Neural progenitor cell (in vitro differentiated cells): ENCODE results near the gene ADRA2C. TPM values are rescaled to one million over a fixed set of nuclear protein-coding genes. Genes with fewer than 3 reads are reported as not detected.
A peak's percentile ranks its signal among the peaks of the same experiment; 100 is the strongest.

ENCODE experiments used
- DNase-seq: peaks from one replicate; pipeline ENCODE4 v3.0.0-alpha.2; 2016; ENCODE audit warnings: low spot score
- H2AFZ ChIP-seq: fragments of 200-600 bp; sonication (generic); replicated peaks from 2 replicates; pipeline ENCODE4 v1.6.1; 2016; ENCODE audit warnings: antibody characterized with exemption
- H3F3A ChIP-seq: fragments of 200-600 bp; sonication (generic); 2 replicates; pipeline ENCODE4 v1.6.1; 2016; ENCODE audit warnings: antibody characterized with exemption, low read depth
- H3K27ac ChIP-seq: fragments of 200-600 bp; sonication (generic); 2 replicates; pipeline ENCODE4 v1.5.1; 2016; ENCODE audit warnings: mild to moderate bottlenecking
- H3K27me3 ChIP-seq: fragments of 200-600 bp; sonication (generic); 2 replicates; pipeline ENCODE4 v1.6.1; 2016; ENCODE audit warnings: mild to moderate bottlenecking, moderate library complexity
- H3K36me3 ChIP-seq: fragments of 200-600 bp; sonication (generic); 2 replicates; pipeline ENCODE4 v1.5.1; 2016
- H3K4me1 ChIP-seq: fragments of 200-600 bp; sonication (generic); 2 replicates; pipeline ENCODE4 v1.6.1; 2016; ENCODE audit warnings: mixed run types
- H3K4me2 ChIP-seq: fragments of 200-600 bp; sonication (generic); 2 replicates; pipeline ENCODE4 v1.6.1; 2016
- H3K4me3 ChIP-seq: fragments of 200-600 bp; sonication (generic); 2 replicates; pipeline ENCODE4 v1.5.1; 2016
- H3K79me2 ChIP-seq: fragments of 200-600 bp; sonication (generic); 2 replicates; pipeline ENCODE4 v1.6.1; 2016; ENCODE audit warnings: low read depth
- H3K9ac ChIP-seq: fragments of 200-600 bp; sonication (generic); 2 replicates; pipeline ENCODE4 v1.6.1; 2016
- H3K9me3 ChIP-seq: fragments of 200-600 bp; sonication (generic); 2 replicates; pipeline ENCODE4 v1.5.1; 2016; ENCODE audit warnings: low read depth
- H4K20me1 ChIP-seq: fragments of 200-600 bp; sonication (generic); 2 replicates; pipeline ENCODE4 v1.6.1; 2016; ENCODE audit warnings: low read depth
- H3K27ac Mint-ChIP-seq: 3 replicates; pipeline ENCODE4 v1.8.0; 2021; ENCODE audit warnings: mixed read lengths
- H3K27me3 Mint-ChIP-seq: 2 replicates; pipeline ENCODE4 v1.8.0; 2022; ENCODE audit warnings: low read depth, mild to moderate bottlenecking, inconsistent platforms, moderate library complexity, mixed read lengths; ENCODE audit not compliant: insufficient read depth
- H3K36me3 Mint-ChIP-seq: 3 replicates; pipeline ENCODE4 v1.8.0; 2021; ENCODE audit warnings: mixed read lengths
- H3K4me1 Mint-ChIP-seq: 3 replicates; pipeline ENCODE4 v1.8.0; 2021; ENCODE audit warnings: mixed read lengths
- H3K4me3 Mint-ChIP-seq: 3 replicates; pipeline ENCODE4 v1.8.0; 2021; ENCODE audit warnings: mild to moderate bottlenecking, moderate library complexity, mixed read lengths
- H3K9me3 Mint-ChIP-seq: 3 replicates; pipeline ENCODE4 v1.8.0; 2020; ENCODE audit warnings: mixed read lengths
- EZH2 ChIP-seq: fragments of 200-600 bp; sonication (generic); IDR thresholded peaks from 2 replicates; pipeline ENCODE4 v1.6.1; 2017; ENCODE audit warnings: antibody characterized with exemption, mild to moderate bottlenecking, moderate library complexity
- EZH2phosphoT487 ChIP-seq: fragments of 200-600 bp; sonication (generic); IDR thresholded peaks from 2 replicates; pipeline ENCODE4 v1.6.1; 2017; ENCODE audit warnings: antibody characterized with exemption
- total RNA-seq: library from RNA; depleted of rRNA; stranded (reverse); fragments of >200 nt; gene quantifications from 2 replicates; pipeline ENCODE4 v1.2.3, GENCODE V29; 2015; ENCODE audit warnings: low replicate concordance
- TF ChIP-seq, protein P1 (sequence below): fragments of 200-600 bp; sonication (generic); IDR thresholded peaks from 2 replicates; pipeline ENCODE4 v1.5.1; 2017; ENCODE audit warnings: antibody characterized with exemption, mild to moderate bottlenecking

The ADRA2C gene
- total RNA-seq, 1 donor from 2014 or later, result 2.5 TPM

DNA sequence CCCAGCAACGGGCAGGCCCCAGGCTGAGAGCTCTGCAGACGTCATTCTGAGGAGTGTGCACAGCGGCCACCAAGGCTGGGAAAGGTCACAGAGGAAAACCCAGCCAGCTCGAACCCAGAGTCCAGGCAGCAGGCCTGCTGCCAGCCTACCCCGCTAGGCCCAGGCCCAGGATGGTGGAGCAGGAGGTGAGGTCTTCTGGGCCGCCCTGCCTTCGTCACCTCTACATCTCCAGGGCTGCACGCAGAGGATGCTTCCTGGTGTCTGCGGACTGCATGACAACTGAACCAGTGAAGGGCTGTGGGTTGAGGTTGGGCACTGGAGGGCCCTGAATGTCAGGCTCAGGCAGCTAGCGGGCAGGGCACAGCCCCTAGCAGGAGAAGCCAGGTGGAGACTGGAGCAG, 5.8 kb upstream of the ADRA2C start:
- Histone ChIP-seq H3K27me3 (peaks cover 26% of the 10 kb centered on the region), H3K9ac (no peak overlapping the region), H3K9me3 (no peaks in the 10 kb centered on the region), H3K4me3 (no peak overlapping the region), H3F3A (peaks cover 9% of the 10 kb centered on the region), H3K36me3 (no peaks in the 10 kb centered on the region), H4K20me1 (no peaks in the 10 kb centered on the region), H2AFZ (no peak overlapping the region), H3K27ac (no peak overlapping the region), H3K79me2 (no peaks in the 10 kb centered on the region), H3K4me2 (no peak overlapping the region), H3K4me1 (no peaks in the 10 kb centered on the region)
- Mint-ChIP-seq H3K4me3 (no peak overlapping the region), H3K27ac (no peak overlapping the region), H3K4me1 (no peaks in the 10 kb centered on the region), H3K9me3 (peaks cover 5% of the 10 kb centered on the region), H3K27me3 (peaks cover 14% of the 10 kb centered on the region), H3K36me3 (no peaks in the 10 kb centered on the region)
- no peak for TF ChIP-seq EZH2phosphoT487
- TF ChIP-seq EZH2, result no peak
- TF ChIP-seq, protein P1, sequence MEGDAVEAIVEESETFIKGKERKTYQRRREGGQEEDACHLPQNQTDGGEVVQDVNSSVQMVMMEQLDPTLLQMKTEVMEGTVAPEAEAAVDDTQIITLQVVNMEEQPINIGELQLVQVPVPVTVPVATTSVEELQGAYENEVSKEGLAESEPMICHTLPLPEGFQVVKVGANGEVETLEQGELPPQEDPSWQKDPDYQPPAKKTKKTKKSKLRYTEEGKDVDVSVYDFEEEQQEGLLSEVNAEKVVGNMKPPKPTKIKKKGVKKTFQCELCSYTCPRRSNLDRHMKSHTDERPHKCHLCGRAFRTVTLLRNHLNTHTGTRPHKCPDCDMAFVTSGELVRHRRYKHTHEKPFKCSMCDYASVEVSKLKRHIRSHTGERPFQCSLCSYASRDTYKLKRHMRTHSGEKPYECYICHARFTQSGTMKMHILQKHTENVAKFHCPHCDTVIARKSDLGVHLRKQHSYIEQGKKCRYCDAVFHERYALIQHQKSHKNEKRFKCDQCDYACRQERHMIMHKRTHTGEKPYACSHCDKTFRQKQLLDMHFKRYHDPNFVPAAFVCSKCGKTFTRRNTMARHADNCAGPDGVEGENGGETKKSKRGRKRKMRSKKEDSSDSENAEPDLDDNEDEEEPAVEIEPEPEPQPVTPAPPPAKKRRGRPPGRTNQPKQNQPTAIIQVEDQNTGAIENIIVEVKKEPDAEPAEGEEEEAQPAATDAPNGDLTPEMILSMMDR, result no peak
- no peak for DNase-seq

DNA sequence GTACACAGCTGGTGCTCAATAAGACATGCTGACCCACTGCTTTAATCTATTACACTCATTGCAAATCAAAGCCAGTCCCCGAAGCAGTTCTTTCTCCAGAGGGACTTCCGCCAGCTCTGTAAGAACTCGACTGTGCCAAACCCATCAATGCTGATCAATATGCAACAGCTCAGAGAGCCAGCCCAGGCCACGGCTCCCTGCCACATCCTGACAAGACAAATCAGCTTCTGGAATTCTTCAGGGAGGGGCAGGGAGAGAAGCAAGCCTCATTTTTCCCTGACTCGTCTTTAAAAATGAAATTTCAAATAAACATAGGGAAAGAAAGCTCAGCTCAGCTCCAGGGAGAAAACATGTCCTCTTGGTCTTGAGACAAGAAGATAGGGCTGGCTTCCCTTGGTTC, 5.3 kb upstream of the ADRA2C start:
- peaks cover 28% of the 10 kb centered on the region for H3K27me3 ChIP-seq
- H3K36me3 Mint-ChIP-seq, result no peaks in the 10 kb centered on the region
- no peak overlapping the region for H3K27ac Mint-ChIP-seq
- no peaks in the 10 kb centered on the region for H3K4me1 Mint-ChIP-seq
- no peak overlapping the region for H3K4me3 Mint-ChIP-seq
- TF ChIP-seq, protein P1, result no peak
- TF ChIP-seq EZH2 (no peak), EZH2phosphoT487 (no peak)
- H3K27me3 Mint-ChIP-seq, result peaks cover 14% of the 10 kb centered on the region
- no peak overlapping the region for H2AFZ ChIP-seq
- peak; percentile 27 for DNase-seq
- H4K20me1 ChIP-seq, result no peaks in the 10 kb centered on the region
- H3K27ac ChIP-seq, result no peak overlapping the region
- H3K4me3 ChIP-seq, result no peak overlapping the region
- no peaks in the 10 kb centered on the region for H3K36me3 ChIP-seq
- no peaks in the 10 kb centered on the region for H3K79me2 ChIP-seq
- H3K9me3 ChIP-seq, result no peaks in the 10 kb centered on the region
- no peak overlapping the region for H3K4me2 ChIP-seq
- H3F3A ChIP-seq, result peaks cover 10% of the 10 kb centered on the region
- no peak overlapping the region for H3K9ac ChIP-seq
- H3K9me3 Mint-ChIP-seq, result peaks cover 3% of the 10 kb centered on the region
- no peaks in the 10 kb centered on the region for H3K4me1 ChIP-seq

DNA sequence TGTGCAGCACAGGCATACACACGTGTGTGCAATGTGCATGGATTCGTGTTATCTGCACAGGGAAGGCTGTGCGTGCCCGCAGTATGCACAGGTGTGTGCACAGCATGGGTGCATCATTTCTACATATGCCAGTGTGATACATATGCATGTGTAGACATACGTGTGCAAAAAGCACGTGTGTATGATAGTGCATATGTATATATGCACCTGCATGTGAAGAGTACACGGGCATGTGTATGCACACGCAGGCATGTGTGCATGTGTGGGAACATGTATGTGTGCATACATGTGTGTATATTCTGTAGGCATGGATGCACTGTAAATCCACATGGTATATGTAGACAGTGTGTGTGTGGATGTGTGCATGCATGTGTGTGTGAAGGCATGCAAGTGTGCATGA, 3.9 kb upstream of the ADRA2C start:
- Mint-ChIP-seq H3K27ac (no peak overlapping the region), H3K36me3 (no peaks in the 10 kb centered on the region), H3K27me3 (peaks cover 17% of the 10 kb centered on the region), H3K4me1 (peaks cover 5% of the 10 kb centered on the region), H3K4me3 (no peak overlapping the region), H3K9me3 (no peaks in the 10 kb centered on the region)
- no peak for DNase-seq
- Histone ChIP-seq H3K79me2 (no peaks in the 10 kb centered on the region), H3F3A (peaks cover 17% of the 10 kb centered on the region), H3K9ac (no peak overlapping the region), H3K4me2 (no peak overlapping the region), H3K4me1 (no peaks in the 10 kb centered on the region), H3K4me3 (no peak overlapping the region), H2AFZ (no peak overlapping the region), H3K27ac (no peak overlapping the region), H4K20me1 (peaks cover 4% of the 10 kb centered on the region), H3K36me3 (no peaks in the 10 kb centered on the region), H3K9me3 (no peaks in the 10 kb centered on the region), H3K27me3 (peaks cover 37% of the 10 kb centered on the region)
- TF ChIP-seq EZH2phosphoT487, result no peak
- TF ChIP-seq, protein P1, result no peak
- no peak for TF ChIP-seq EZH2
